GM21619 (cell line): Measurements from ENCODE around the gene SNAPC4.
"Not testable (repeated sequence)": the region's sequence is repeated elsewhere in the genome, so short reads cannot be mapped to it uniquely, and the experiment has no call there.

Source experiments
- ATAC-seq: cut with Tn5 transposase; IDR thresholded peaks from one replicate; pipeline ENCODE4 v1.9.1; 2021; ENCODE audit not compliant: unreplicated experiment

The SNAPC4 gene

DNA sequence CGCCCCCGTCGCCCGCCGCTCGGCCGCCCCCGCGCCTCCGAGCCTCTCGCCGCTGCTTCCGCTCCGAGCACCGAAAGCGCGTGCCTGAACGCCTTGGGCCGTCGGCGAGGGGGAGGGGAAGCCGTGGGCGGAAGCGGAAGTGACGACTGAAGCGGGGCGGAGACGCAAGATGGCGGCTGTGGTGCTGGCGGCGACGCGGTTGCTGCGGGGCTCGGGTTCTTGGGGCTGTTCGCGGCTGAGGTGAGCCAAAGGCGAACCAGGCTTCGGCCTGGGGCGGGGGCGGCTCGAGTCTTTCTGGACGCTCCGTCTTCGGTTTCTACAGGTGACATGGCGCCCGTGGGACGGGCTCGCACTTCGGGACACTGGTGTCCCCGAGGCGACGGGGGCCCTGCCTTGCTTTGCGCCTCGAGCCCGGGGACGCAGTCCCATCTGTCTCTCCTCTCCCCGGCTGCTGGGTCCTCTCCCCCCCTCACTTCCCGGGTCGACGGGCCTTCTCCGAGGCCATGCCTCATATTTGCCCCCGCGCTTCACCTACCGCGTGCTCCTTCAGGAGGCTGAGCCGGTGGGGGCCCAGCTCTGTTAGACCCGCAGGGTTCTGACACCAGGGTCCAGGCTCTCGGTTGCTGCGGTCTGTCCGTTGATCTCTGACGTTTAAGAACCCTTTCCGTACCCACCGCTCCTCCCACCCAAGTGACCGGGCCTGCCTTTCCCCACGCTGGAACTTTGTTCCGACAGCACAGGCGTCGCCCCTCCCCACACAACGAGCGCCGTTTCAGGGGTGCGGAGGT lies 10.7 kb upstream of the SNAPC4 start, which contains the start of the genes ENTR1 and PMPCA:
TSS of gene ENTR1 (minus strand) at position 115 of the 788 bp plus-strand sequence. CDS start 217 bp downstream, outside the sequence.
TSS of gene PMPCA (plus strand) at position 159 of the 788 bp plus-strand sequence. CDS start at position 170, 11 bp downstream.
- ATAC-seq: peak; percentile 76

DNA sequence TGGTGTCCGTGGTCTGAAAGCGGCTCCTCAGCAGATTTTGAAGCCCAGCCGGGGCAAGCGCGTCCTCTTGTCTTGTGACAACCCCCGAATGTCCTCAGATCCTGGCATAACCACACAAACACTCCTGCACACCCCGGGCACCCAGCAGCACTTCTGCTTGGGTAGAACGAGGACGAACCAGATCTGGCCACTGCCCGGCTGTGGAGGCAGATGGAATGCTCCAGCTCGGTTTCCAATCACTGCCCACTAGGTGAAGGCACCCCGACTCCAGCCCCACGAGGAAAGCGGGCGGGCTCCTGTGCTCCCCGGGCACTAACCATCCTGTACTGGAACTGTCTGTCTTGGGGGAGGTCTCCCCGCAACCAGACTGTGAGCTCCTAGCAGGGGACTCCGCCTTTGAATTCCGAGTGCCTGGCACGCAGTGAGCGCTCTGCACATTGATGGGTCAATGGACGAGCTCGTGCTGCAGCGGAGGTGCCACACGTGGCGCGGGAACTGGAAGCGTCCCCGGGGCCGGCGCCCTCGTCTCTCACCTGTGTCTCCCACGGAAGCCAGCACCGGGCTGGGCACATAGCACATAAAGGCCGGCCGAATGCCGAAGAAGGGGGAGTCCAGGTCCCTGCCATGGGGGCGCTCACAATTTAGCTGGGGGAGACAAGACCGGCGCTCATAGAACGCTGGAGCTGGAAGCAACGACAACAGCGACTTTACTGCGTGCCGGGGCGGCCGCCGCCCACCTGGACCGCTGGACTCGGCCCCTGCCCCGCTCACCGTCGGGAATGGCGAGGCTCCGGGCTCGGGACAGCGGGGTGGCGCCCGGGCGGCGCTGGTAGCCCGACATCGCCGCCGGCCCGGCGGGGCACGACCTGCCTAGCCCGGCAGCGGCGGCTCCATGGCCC lies 9.8 kb upstream of the SNAPC4 start:
- ATAC-seq: peak; percentile 32

DNA sequence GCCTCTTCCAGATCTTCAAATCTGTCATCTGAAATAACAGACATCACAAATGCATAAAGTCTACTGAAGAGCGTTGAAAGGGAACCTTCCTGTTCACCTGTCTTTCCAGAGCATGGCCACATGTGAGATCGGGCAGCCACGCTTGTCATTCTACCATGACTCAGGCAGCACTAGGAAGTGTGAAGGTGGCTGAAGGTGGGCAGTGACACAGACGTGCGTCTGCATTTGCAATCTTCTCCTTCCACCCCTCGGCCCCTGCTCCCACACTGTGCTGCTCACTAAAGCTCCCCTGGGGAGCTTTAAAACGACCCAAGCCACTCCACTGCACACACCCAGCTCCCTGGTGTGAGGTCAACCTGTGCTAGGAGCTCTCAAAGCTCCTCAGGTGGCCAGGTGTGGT lies 7.9 kb upstream of the SNAPC4 start:
- no peak for ATAC-seq

DNA sequence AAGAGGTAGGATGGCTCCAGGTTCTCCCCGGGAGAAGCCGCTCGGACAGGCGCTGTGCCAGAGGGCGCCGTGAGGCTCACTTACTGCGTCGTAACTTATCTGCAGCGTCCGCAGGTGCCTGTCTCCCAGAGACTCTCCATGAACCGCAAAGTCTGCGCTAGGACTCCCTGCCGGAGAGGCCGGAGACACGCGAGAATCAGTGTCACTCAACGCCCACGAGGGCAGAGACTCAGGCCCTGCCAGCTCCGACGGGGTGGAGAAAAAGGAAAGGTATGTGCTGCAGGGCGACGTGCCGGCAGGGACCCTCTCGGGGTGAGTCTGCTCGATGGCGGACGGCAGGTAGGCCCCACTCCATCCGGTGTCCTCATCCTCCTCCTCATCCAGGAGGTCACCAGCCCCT lies 7.1 kb upstream of the SNAPC4 start:
- not testable (repeated sequence) for ATAC-seq

DNA sequence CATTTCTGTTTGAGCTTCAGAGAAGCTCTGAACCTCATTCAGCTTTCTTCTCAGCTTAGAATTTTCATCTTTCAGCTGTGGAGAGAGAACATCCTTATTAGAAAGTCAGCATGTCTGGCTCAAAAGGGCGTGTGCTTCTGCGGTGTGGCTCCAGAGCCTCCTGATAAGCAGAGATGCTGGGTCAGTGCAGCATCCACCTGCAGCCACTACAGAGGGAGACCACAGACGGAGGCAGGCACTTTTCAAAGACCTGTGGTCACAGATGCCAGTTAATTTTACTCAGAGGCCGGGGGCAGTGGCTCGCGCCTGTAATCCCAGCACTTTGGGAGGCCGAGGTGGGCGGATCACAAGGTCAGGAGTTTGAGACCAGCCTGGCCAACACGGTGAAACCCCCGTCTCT lies 5.9 kb upstream of the SNAPC4 start:
- ATAC-seq: not testable (repeated sequence)

DNA sequence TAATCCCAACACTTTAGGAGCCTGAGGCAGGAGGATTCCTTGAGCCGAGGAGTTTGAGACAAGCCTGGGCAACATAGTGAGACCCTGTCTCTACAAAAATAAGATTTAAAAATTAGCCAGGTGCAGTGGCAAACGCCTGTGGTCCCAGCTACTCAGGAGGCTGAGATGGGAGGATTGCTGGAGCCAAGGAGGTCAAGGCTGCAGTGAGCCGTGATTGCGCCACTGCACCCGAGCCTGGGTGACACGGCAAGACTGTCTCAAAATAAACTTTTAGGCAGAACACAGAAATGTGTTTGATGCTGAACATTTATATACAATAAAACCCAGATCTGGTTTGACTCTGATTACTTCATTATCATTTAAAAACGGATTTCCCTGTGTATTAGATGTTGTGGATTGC lies 5.5 kb upstream of the SNAPC4 start:
- no peak for ATAC-seq

DNA sequence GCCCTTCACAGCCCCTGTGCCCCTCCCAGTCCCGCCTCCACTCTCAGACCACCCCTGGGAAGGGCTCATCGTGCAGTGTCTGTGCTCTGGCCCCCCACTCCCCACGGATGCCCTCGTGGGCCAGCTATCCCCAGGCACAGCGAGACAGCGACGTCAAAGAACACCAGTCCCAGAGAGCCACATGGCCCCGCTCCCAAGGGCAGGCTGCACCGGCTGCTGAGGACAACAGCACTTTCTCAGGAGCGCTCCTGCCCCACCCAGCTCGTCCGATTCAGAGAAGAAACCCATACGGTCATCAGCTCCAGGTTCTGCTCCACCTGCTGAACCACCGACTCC lies 4.8 kb upstream of the SNAPC4 start:
- no peak for ATAC-seq

DNA sequence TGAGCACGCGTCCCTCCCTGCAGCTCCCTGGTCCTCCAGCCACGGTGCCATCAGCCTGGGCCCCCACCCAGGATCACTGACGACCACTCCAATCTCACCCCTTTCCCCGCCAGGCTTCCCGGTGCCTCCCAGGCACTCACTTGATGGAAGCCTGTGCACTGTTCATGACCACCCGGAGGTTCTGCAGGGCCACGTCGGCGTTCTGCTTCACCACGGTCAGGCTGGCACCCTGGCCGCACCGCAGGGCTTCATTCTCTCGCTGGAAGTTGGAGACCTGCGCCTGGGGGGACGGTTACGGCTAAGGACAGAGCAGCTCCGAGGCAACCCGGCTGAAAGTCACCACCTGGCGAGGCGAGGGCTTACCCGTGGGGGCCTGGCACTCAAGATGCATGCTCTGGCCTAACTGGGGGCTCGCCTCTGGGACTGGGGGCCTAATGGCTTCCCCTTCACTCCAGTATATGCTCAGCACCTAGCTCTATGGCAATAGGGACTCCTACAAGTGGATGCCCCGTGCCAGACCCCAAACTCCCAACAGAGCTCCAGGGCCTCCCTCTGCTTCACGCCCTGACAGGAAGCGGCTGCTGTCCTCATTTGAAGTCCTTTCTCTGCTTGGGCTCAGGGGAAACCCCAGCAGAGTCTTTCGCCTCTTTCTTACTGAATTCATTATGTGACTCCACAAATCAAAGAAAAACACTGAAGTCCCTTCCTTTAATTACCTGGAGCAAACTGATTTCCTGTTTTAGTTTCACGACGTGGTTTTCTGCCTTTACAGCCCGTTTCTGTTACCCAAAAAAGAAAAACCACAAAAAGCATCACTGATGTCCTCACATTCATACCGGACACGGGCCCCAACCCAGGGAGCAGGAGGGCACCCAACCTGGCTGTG lies 4.2 kb upstream of the SNAPC4 start:
- ATAC-seq: no peak

DNA sequence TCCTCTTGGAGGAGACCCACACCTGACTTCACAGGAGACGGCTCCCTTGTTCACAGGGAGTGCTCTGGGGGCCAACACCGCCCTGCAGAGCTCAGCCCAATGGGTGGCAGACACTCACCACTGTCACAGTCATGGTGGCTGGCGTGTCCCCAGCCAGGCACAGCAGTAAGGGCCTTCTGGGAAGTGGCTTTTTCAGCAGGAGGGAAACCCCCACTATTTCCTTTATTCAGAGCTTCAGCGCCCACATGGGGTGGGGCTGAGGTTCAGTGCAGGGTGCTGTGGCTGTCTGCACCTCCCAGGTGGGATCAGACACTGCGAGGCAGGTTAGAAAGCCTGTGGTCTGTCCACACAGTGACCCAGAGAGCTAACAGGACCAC lies 3.6 kb upstream of the SNAPC4 start:
- peak; percentile 27 for ATAC-seq

DNA sequence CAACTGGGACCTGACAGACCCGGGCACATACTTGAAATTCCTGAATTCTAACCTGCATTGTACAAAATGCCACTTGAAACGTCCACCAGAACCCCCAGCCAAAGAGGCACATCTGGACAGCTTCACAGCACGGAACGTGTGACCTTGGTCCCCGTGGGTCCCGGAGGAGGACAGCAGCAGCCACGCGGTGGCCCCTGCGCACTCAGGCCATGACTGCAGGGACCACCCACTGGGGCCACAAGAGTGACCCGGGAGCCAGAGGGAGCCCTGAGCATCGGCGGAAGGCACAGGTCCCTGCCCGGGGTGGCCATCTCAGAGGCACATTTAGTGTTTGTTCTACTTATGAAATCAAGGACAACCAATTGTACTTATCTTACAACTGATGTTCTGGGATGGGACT lies 2.1 kb upstream of the SNAPC4 start:
- no peak for ATAC-seq

DNA sequence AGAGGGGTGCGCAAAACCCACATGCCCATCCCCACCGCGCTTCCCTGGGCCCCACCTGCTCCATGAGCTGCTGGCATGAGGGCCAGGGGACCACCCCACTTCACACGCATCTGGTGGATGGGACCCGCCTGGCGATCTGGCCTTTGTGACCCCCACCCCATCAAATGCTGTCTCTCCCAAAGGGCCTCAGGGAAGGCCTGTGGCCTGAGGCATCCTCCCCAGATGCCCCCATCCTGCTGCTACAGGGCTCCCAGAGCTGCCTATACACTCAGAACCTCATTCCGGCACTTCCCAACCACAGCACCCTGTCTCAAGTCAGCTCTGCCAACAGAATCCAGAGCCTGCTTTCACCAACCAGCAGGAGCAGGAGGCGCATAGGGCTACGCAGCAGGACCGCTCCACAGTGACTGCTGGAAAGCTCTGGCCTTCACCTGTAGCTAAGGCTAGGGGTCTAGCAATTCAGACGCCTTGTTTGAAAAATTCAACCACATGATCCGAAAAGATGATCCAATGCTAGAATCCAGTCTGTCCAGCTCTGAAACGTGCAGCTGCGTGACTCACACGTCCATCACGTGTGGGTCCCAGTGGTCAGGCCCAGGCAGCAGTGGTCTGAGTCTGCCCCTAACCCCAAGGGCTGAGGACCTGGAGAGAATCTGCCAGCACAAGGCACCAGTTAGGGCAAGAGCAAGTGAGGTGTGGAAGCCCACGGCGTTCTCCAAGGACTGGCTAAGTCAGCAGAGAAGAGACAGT lies 1.4 kb upstream of the SNAPC4 start:
- ATAC-seq: no peak

DNA sequence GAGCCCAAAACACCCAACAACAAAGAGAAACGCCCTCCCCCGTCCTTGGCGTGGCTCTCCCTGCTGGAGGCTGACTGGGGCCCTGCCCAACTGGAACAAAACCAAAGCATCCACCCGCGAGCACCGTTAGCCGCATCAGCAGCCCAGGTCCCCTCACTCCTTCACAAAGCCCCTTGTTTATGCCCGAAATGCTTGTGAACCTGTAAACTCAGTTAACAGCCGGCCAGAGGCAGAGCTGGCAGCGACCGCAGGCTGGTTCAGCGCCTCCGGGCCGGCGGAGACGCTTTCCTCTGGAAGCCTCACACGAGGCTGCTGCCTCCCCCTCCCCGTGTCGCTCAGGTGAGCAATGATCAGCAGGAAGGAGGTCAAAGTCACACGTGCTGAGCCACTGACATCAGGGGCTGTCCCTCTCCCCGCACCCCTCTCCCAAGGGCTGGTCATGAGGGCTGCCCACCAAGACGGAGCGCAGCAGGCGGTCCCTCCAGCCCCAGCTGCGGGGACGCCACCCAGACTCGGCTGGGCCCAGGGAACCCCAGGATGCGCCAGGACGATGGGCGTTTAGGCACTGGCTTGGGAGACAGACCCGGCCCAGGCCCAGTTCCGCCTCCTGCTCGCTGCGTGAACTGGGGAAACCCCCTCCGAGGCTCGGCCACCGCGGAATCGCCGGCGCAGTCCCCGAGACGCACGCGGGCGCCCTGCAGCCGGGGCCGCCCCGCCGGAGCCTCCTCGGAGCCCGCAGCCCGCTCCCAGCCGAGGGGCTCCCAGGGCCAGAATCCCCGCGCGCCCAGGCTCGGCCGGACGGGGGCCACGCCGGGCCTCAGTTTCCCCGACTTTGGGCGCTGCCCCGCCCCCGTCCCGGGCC lies 563 bp downstream of the SNAPC4 start:
- peak; percentile 30 for ATAC-seq

DNA sequence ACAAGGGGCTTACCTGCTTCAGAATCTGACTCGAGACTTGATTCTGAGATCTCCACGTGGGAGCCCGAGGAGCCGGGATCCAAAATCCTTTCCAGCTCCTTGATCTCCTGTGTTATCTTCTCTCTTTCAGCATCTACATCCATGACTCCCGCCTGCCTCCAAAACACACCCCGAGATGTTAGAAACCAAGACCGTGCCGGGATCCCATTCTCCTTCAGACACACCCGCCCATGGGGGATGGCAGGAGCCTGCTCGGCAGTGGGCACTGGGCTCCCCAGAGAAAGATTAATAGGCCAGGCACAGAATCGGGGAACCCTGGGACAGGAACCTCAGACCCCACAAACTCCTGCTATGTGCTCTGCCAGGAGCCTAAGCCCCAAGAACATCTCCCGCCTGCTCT lies 1.7 kb downstream of the SNAPC4 start:
- ATAC-seq: no peak

DNA sequence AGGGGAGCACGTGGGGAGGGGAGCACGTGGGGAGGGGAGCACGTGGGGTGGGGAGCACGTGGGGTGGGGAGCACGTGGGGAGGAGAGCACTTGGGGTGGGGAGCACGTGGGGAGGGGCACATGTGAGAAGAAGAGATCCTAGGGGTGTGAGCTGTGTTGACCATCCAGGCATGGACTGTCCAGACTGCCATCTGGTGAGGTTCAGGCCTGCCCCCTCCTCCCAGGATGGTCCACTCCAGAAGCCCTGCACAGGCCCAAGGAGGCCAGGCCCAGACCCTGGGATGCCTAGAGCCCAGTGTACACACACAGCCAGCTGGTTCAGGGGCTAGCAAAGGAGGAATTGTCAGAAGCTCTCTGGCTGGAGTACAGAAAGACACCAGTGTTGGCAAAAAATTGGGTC lies 2.3 kb downstream of the SNAPC4 start:
- ATAC-seq: no peak

DNA sequence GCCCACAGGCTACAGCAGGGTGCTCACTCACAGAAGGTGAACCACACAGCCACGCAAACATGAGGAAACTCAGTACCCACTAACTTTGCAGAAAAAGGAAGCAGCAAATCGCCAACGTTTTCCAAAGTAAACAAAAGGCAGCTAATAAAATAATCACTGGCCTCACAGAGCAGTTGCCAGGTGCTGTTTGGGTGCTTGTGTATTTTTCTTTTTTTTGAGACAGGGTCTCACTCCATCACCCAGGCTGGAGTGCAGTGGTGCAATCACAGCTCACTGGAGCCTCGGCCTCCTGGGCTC lies 3.8 kb downstream of the SNAPC4 start:
- ATAC-seq: no peak

DNA sequence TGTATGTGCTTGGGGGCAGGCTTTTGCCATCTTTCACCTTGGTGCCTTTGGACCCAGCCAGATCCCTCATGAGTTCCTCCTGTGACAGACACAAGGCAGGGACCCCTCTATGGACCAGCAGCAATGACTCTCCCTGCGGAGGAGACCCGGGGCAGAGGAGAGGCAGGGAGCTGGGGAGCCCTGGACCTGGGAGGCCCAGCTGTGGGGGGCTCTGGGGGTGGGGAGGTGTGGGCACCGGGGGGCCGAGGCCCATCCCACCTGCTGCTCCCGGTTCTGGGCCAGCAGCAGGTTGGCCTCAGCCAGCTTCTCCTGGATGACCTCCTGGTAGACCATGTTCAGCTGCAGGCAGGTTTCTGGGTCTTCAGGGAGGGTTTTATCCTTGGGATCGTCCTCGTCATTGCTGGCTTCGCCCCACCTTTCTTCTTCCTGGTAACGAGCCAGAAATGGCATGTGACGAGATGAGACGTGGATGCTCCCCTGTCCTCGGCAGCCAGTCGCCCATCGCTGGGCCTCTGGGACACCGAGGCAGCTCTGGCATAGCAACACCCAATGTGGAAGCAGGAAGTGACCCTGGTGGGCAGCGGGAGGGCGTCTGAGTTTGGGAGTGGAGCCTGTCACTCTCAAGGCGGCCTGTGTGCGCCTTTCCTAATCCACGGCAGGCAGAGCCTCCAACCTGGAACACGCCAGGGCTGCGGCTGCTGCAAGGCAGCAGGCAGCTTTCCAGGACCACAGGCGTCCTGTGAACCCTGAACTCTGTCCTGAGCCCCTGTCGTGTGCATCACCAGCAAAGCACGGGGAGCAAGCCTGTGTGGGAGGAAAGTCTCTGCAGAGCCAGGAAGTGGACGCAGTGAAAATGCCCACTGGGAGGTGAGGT lies 4.4 kb downstream of the SNAPC4 start:
- no peak for ATAC-seq

DNA sequence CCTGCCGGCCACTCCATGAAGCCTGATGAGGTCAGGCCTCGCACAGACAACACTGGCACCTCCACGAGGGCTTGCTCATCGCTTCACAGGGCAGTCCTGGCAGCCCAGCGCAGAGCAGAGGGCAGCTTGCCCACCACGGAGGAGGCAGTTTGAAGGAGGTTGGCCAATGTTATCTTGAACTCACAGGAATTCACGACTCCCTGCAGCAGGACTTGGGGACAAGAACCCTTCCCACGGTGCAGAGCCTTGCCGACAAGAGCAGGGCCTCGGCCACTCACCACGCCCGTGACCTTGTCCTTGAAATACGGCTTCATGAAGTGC lies 5.0 kb downstream of the SNAPC4 start:
- no peak for ATAC-seq

DNA sequence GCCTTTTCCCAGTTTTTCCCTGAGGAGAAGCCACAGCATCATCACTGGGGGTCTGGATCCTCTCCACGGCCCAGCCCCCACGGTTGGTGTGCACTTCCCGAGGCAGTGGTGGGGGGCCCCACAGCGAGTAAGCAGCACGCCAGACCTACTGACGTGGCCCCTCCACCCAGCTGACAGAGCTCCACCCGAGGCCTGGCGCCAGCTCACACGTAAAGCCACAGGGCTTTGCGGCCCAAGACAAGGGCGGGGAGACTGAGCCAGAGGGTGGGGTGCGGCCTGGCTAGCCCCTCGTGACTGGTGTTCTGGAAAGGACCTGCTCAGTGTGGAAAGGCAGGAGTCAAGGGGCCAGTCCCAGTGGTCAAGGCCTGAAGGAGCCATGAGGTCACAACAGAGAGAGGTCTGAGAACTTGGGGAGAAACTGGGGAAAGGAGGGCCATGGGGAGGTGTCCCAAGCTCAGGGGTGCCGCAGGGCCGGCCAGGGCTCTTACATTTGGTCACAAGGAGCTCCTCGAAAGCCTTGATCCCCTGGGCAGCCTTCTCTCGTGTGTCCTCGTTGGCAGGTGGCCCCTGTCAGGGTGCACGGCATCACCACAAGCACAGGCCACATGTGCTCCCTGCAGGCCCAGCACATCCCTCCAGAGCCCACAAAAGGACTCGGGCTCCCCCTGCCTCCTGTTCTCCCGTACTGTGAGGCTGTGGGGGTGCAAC lies 5.5 kb downstream of the SNAPC4 start:
- ATAC-seq: no peak
